G401 (cell line): ENCODE measurements around the gene FBRS. TPM values are rescaled to one million over a fixed set of nuclear protein-coding genes. Genes with fewer than 3 reads are reported as not detected.
A peak's percentile ranks its signal among the peaks of the same experiment; 100 is the strongest.
"Not testable (repeated sequence)": the region's sequence is repeated elsewhere in the genome, so short reads cannot be mapped to it uniquely, and the experiment has no call there.

ENCODE experiments used
- DNase-seq: peaks from one replicate; pipeline ENCODE4 v3.0.0-alpha.2; 2015; ENCODE audit warnings: low spot score
- in situ Hi-C: cut with HindIII; loops from 2 replicates; pipeline ENCODE4 v1.10.0; 2016; ENCODE audit warnings: low sequenced_read_pairs, mixed read lengths
- total RNA-seq: library from RNA; depleted of rRNA; stranded (reverse); fragments of >200 nt; shearing (Covaris generic); gene quantifications from 2 replicates; pipeline ENCODE4 v1.2.3, GENCODE V29; 2014; rRNA removed

Gene FBRS
- total RNA-seq, result 20.3 and 24.1 TPM in 2 replicates

GRCh38 chr16:30657866-30658730 is at the start of gene FBRS:
Gene FBRS (plus strand): TSS chr16:30658431. CDS start chr16:30659519, 1,088 bp downstream.
- DNase-seq, result peak; percentile 100
- in situ Hi-C loops, result no loop called here

- DNase-seq, result peak; percentile 57
- in situ Hi-C loops, result no loop called here
Measured at GRCh38 chr16:30609002-30609925, 49.0 kb upstream of the FBRS start.

- peak; percentile 98 for DNase-seq
- in situ Hi-C loops, result no loop called here
Measured at GRCh38 chr16:30609926-30610839, 48.0 kb upstream of the FBRS start, which contains the start of gene ZNF689. Gene ZNF689 (minus strand): TSS chr16:30610389. CDS start chr16:30610041, 348 bp downstream.

- DNase-seq, result peak; percentile 13
- in situ Hi-C loops, result no loop called here
Measured at GRCh38 chr16:30615358-30616091, 42.7 kb upstream of the FBRS start.

- in situ Hi-C loops, result no loop called here
- no peak for DNase-seq
Measured at GRCh38 chr16:30619202-30619601, 39.0 kb upstream of the FBRS start.

- in situ Hi-C loops, result no loop called here
- DNase-seq, result no peak
Measured at GRCh38 chr16:30619638-30620037, 38.6 kb upstream of the FBRS start.

GRCh38 chr16:30620169-30620568 is 38.1 kb upstream of the FBRS start:
- in situ Hi-C loops, result no loop called here

GRCh38 chr16:30621765-30622164 is 36.5 kb upstream of the FBRS start:
- in situ Hi-C loops, result no loop called here
- no peak for DNase-seq

More at GRCh38 chr16:30620169-30620568, 38.1 kb upstream of the FBRS start:
- DNase-seq, result no peak

GRCh38 chr16:30622455-30623032 is 35.7 kb upstream of the FBRS start:
- in situ Hi-C loops, result no loop called here
- DNase-seq, result no peak

GRCh38 chr16:30623536-30624283 is 34.5 kb upstream of the FBRS start:
- no peak for DNase-seq
- in situ Hi-C loops, result no loop called here

GRCh38 chr16:30626236-30626635 is 32.0 kb upstream of the FBRS start:
- in situ Hi-C loops, result loop anchor here (25.0 kb wide), 1 partner anchor 214 kb away; the partner anchor contains the start of gene ZNF771
- no peak for DNase-seq

GRCh38 chr16:30628628-30629540 is 29.3 kb upstream of the FBRS start:
- in situ Hi-C loops, result loop anchor here (25.0 kb wide), 1 partner anchor 217 kb away; the partner anchor contains the start of gene ZNF771
- peak; percentile 84 for DNase-seq

- not testable (repeated sequence) for DNase-seq
- in situ Hi-C loops, result loop anchor here (5.0 to 25.0 kb wide), 2 partner anchors 60 to 220 kb away; partner anchors contain the start of gene ZNF771
Measured at GRCh38 chr16:30632454-30632853, 25.8 kb upstream of the FBRS start.

GRCh38 chr16:30633526-30633925 is 24.7 kb upstream of the FBRS start:
- in situ Hi-C loops, result loop anchor here (5.0 to 25.0 kb wide), 2 partner anchors 59 to 221 kb away; partner anchors contain the start of gene ZNF771
- no peak for DNase-seq

- no peak for DNase-seq
- in situ Hi-C loops, result loop anchor here (25.0 kb wide), 1 partner anchor 224 kb away; the partner anchor contains the start of gene ZNF771
Measured at GRCh38 chr16:30636599-30636998, 21.6 kb upstream of the FBRS start.

GRCh38 chr16:30637139-30637538 is 21.1 kb upstream of the FBRS start:
- not testable (repeated sequence) for DNase-seq
- in situ Hi-C loops, result loop anchor here (25.0 kb wide), 1 partner anchor 225 kb away; the partner anchor contains the start of gene ZNF771
